GM21515 (cell line): ENCODE measurements around the gene TP53TG5.
"Not testable (repeated sequence)": the region's sequence is repeated elsewhere in the genome, so short reads cannot be mapped to it uniquely, and the experiment has no call there.

ENCODE experiments used
- ATAC-seq: cut with Tn5 transposase; IDR thresholded peaks from one replicate; pipeline ENCODE4 v1.9.1; 2021; ENCODE audit not compliant: unreplicated experiment

Gene TP53TG5

DNA sequence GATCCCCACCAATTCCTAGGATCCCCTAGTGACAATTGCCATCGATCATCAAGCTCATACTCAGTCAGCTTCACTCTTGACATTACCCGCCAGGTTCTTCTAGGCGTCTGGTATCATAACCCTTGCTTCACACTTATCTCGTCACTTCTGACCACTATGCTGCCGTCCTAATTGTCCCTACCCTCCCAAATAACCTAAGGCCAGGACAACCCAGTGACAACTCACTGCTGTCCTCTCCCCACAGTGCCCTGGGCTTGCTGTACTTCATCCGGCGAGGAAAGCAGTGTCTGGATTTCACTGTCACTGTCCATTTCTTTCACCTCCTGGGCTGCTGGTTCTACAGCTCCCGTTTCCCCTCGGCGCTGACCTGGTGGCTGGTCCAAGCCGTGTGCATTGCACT lies 11.5 kb downstream of the TP53TG5 start:
- no peak for ATAC-seq

DNA sequence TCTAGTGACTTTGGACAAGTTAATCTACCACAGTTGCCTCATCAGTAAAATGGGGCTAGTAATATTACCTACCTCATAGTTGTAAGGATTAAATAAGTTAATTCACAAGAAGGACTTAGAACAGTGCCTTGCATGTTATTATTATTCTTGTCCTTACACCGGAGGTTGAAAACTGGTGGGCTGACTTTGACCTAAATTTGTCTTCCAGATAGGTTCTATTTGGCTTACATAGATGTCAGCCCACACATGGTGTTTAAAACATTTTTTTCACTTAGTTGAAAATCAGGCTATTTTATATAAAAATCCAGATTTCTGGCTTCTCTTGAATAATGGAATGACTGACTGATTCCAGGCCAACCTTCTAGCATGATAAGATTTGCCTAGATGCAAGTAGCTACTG lies 11.9 kb downstream of the TP53TG5 start:
- ATAC-seq = no peak

DNA sequence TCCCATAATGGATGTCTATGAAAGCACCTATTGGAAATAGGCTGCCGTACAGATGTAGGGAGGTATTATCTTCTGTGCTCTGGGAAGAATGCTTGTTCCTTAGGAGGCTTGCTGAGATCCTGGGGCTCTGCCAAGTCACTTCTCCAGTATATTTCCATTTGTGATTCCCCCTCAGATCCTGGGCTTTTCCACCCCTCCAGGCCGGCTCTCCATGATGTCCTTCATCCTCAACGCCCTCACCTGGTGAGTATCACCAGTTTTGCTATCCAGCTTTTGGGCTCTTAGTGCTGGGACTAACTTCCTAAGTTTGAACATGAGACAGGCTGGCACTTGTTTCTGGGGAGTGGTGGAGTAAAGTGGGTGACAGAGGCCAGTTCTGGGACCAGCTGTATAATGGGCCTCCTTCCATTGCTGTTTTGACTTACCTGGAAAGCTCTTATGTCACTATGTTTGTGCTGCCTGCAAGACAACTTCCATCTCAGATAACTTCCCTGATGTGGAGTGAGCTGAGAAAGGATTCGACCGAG lies 12.6 kb downstream of the TP53TG5 start:
- ATAC-seq = no peak

DNA sequence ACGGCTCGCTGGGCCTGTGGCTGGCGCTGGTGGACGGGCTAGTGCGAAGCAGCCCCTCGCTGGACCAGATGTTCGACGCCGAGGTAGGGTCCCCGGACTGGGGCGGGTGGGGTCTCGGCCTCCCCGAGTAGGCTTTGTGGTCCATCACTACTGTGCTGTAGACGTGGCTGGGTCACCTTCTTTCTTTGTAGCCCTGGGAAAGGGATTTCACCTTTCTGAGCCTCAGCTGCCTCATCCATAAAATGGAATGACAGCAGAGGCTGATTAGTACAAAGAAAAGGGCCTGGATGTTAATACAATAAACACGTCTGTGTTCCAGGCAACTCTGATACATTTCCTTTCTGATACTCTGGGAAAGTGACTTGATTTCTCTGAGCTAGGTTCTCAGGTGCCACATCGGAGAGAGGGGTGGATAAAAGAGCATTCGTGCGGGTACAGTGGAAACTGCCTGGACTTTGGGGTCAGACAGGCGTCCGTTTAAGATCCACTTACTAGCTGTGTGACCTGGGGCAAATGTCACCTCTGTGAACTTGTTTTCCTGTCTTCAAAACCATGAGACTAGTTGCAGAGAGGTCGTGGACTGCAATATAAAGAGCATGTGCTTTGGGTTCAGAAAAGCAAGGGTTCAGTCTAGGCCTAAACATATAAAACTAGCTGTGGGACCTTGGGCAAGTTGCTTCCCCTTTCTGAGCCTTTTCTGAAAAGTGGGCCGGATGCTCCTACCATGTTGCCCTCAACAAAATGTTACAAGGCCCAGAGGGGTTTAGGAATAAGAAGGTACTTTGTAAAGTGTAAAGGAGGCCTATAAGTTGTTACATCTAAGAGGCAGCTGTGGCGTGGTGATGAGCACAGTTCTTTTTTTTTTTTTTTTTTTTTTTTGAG lies 14.3 kb downstream of the TP53TG5 start:
- no peak for ATAC-seq

DNA sequence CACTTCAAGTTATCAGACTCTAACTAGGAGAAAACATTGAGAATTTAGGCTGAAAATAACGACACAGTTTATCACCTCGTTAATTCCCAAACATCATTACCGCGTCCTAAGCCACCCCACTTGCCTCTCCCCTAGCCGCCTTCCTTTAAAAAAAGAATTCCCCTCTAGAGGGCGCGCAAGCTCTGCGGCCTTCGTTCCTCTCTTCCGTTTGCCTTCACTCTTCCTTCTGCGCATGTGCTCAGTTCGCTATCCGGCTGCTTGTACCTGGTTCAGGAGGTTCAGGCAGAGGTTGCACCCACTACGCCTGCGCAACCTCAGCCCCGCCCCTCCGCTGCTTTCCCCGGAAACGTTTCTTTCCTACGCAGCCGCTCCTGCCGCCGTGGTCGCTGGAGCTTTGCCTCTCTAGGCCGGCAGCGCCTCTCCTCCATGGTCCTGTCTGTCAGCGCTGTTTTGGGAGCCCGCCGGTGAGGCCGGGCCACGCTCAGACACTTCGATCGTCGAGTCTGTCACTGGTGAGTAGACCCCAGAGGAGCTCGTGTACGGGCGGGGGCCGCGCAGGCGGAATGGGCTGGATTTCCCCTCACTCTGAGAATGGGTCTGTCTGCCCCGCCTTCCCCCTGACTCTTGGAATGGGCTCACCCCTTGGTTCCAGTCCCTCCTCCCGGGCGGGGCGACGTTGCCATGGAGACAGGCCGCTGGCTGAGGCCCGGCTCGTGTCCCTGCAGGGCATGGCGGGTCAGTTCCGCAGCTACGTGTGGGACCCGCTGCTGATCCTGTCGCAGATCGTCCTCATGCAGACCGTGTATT lies 15.1 kb downstream of the TP53TG5 start, which contains the start of gene SYS1:
Gene SYS1 (plus strand): TSS at position 353 of the 807 bp plus-strand sequence. CDS start 376 bp downstream, at position 729.
- ATAC-seq = peak; percentile 84

DNA sequence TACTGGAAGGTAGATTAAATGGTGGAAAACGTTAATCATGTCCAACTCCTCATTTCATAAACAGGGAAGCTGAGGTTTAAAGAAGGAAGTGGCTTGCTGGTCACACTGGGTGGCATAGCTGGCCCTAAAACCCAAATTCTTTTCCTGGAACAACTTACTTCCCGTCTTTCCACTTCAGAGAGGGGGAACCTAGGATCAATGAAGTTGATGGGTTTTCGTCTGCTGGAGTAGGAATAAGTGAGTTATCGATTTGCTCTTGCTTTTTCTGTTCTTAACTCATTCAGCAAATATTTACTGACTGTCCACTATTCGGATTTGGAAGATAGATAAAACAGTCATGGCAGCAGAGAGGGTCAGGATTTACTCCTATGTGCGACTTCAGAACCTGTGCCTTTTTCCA lies 16.3 kb downstream of the TP53TG5 start:
- ATAC-seq = no peak

DNA sequence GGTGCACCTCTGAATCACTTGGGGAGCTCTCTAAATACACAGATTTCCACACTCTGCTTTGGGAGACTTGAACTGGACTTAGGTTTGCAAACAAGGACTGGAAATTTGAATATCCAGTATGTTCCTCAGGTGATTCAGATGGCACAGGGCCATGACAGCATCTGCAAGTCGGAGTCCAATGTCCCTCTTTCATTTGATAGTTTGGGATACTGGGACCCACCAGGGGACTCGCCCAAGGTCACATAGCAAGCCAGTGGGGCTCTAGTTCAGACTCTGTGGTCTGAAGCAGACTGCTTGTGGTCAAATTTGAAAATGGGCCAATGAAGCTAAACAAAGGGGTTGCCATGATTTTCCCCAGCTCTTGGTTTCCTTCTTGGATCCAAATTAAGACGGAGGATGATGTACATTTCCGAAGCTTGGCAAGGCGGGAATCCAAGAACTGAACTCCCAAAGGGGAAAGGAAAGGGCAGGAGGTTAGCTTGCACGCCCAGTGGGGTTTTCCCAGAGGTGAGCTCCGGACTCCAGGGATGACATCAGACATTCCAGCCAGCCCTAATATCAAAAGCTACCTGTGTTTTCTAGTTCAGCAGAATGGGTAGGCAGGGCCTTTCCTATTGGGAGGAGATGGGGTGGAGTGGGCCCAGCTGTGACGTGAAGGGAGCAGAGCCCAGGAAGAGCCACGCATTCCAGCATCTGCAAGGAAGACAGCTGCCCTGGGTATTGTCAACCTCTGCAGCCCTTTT lies 18.5 kb downstream of the TP53TG5 start:
- ATAC-seq = no peak

DNA sequence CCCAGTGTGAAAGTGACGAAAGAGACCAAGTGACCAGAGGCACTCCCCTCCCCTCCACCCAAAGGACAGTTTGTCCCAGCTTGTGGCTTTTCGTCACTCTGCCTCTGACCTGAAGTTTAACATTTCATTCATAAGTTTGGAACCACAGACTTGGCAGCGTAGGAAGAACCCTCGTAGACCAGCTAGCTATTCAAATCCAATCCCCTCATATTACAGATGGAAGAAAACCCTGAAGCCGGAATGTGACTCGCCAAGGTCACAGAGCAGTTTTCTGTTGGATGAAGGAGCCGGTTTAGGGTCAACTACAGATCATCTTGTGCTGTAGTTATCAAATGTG lies 19.1 kb downstream of the TP53TG5 start:
- ATAC-seq = no peak

DNA sequence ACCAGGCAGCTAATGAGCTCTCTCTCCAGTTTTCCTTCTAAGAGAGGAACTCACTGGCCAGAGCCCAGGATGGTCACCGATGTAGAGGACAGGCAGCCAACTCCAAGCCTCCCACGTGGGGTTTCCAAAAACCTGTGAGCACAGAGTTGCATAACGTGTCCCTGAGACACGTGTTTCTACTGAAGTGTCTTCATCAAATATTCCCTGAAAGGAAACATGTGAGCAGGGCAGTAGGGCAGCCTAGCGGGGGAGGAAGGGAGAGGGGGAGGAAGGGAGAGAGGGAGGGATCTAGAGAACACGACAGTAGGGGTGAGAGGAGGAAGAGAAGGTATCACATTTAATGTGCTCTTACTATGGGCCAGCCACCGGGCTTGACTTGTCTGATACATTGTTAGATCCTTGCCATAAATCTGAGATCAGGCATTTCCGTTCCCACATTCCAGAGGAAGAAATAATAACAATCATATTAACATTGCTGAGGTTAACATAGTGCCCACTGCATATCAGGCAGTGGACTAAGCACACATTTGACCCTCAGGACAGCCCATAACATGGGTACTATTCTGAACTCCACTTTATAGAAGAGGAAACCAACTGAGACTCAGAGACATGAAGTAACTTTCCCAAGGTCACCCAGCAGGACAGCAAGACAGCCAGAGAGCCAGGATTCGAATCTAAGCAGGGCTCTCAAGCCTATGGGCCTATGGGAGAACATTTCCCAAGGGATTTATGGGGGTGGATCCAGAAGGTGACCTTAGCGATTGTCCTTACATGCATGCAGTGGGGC lies 19.6 kb downstream of the TP53TG5 start:
- no peak for ATAC-seq

DNA sequence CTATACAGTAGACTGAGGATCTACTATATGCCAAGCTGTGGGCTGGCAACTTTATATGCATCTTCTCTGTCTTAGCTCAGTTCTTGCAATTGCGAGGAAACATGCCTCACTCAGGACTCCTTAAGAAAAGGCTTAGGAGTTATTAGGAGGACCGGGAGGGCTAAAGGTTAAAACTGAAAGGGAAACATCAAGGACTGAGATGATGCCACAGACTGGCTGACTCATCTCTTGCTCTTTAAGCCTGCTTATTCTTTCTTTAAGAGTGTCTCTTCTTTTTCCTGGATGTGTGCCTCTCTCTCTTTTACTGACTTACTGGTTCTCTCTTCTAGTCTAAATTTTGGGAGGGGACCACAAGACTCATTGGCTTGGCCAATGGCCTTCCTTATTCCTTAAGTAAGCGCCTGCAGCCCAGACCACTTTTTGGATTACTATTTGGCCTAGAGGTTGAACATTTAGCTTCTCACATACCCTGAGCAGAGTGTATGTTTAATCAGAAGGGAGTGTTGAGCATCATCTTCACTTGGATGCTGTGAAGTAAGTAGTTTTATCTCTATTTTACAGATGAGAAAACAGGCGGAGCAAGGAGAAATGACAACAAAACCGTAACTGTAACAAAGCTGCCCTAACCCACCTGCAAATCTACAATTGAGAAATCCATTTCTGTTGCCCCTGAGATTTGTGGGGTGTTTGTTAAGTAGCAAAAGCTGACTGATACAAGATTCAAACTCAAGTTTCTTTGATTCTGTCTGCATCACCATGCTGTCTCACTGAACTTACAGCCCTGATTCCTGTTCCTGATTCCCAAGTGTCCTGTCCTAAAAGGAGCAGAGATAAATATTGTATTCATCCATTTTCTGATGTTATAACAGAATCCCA lies 22.7 kb downstream of the TP53TG5 start:
- ATAC-seq = no peak

DNA sequence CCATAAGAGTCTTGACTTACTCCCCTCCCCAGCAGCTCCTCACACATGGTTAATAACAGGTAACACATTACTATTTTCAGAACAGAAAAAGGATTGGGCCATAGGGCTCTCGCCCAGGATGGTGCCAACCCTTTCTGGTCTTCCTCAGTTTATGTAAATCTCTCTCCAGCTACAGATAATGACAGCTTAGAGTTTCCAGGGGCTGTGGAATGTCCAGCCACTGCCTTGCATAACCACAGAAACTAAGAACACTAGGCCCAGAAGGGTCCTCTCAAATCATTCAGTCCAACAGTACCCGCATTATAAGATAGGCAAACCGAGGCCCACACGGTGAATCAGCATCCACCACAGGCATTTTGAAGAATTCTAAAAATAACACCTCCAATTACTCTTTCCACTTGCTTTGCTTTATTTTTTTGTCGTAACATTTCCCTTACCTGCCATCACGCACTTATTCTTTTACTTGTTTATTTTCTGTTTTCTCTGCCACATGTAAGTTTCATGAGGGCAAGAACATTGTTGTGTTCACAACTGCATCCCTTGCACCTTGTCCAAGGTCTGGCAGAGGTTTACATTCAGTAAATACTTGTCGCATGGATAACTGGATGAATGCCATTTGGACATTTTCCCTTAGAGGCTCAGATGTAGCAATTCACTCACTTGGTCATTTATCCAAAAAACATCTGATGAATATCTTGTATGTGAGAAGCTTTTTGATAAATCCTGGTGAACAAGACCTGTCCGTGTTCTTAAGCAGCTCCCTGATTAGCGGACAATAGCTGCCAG lies 23.5 kb downstream of the TP53TG5 start:
- no peak for ATAC-seq

DNA sequence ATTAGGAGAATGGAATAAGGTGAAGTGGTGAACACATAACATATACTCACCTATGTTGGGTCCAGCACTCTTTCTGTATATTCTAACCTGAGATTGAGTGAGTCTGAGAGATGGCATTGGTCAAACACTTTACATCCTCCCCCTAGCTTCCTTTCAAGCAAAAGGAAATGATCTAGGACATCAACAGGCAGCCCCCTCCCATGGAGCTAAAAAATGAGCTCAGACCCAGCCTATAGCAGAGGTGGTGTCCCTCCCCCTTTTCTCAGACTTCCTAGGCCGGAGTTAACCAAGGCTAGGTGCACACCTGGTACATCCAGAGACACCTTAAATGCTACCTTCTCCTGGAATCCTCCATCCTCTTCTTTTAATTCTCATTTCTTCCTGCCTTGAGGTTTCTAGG lies 24.4 kb downstream of the TP53TG5 start:
- no peak for ATAC-seq

DNA sequence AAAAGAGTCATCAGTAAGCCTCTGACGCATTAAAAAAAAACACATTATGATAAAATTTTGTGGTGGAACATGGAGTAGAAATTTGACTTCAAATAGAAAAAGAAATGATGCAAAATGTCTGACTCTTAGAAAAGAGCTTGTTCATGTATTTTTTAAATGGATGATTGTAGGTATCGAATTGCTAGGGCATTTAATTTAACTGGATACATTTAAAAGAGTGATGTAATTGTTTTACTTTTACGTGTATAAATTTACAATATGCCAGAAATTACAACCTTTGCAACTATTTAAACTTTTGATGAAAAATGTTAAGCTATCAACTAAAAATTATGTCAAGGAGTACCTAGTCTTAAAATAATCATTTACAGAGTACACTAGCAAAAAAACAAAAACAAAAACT lies 25.4 kb downstream of the TP53TG5 start:
- no peak for ATAC-seq

DNA sequence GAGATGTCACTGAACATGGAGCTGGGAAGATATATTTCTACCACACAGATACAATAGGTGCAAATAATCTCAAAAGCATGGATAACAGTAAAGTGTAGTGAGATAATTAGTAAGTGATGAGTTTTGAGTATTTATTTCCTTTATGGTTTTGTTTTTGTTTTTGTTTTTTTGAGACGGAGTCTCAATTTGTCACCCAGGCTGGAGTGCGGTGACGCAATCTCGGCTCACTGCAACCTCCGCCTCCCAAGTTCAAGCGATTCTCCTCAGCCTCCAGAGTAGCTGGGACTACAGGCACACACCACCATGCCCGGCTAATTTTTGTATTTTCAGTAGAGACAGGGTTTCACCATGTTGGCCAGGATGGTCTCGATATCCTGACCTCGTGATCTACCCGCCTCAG lies 27.3 kb downstream of the TP53TG5 start:
- not testable (repeated sequence) for ATAC-seq

DNA sequence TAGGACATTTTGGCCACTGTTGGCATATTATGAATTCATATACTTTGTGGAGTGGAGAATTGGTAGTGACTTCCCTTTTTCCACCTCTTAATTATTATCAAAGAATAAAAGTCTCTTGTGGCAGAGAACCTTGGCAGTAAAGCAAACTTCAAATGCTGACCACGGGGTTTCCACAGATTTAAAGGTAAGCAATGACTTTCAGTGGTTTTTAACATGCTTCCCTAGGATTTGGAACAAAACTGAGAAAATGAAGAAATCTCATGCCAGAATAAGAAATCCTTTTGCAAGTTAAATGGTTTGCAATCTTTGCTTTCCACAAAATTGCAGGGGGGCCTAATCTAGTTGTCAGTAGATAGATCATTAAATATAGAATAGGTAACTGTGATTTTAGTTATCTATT lies 27.9 kb downstream of the TP53TG5 start:
- ATAC-seq = no peak

DNA sequence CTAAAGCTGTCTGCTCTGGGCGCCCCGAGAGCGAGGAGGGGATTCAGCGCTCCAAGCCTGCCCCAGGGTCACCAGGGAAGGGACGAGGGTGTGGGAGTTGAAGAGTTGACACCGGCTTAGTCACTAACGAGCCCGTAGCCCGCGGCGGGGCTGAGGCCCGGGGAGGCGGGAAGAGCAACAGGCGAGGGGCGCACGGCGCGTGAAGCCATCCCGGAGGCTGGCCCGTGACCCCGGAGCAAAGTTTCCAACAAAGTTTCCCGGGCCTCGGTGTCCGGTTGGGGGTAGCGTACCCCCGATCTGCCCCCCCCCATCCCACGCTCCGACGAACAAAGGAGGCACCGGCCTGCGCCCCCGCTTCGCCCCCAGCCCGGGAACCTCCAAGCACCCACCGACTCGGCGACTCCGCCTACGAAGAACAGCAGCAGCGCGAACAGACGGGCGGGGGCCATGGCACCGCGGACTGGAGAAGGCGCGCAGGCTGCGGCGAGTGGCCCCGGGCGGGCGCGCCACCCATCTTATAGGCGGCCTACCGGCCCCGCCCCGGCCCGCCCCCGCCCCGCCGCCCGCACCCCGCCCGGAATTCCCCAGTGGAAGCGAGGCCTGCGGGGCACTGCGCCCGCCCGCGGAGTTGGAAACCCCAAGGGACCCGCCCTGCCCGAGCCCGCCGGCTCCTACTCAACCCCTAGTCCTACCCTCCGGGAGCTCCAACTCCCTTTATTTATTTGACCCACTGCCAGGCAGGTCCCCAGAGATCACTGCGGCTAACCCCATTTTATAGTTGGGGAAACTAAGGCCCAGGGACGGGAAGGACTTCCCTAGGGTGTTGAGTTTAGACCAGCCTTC lies 30.0 kb downstream of the TP53TG5 start, which contains the start of gene SDC4:
Gene SDC4 (minus strand): TSS at position 489 of the 843 bp plus-strand sequence. CDS start 40 bp downstream, at position 449.
- ATAC-seq = no peak

DNA sequence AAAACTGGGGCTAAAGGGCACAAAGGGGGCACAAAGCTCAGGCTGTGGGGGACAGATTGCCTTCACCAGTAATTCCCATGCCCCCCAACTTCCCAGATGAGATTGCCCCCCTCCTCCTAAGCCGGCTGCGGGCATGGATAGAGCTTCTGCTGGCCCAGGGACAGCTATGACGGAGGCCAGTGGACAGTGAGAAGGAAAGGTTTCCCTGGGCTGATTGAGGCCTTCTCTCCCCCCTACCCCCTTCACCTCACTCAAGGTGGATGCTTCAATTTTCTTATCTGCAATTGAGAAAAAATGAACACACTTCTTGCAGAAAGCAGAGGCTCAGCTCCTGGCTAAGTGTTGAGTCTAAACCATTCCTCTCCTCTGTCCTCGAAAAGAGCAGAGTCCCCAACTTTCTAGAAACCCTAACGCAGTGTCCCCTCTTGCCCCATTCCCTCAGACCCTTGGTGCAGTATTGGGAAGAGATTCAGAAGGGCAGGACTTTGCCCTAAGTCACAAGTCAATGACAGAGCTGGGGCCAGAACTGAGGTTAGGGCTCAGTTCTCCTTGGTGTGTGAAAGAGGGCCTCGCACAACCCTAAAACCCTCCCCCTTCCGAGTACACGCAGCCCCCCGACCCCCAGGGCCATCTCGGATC lies 30.7 kb downstream of the TP53TG5 start:
- no peak for ATAC-seq
